Spinal cord (tissue), 10 donors: Measurements from ENCODE around the gene VIM. TPM values are rescaled to one million over a fixed set of nuclear protein-coding genes. Genes with fewer than 3 reads are reported as not detected.

Experiments used
- DNase-seq, 6 donors: peaks; one replicate each; pipeline versions ENCODE4 v3.0.0 to v3.0.0-alpha.2; 2013 to 2015; ENCODE audit warnings: low spot score in 6 of 6, low read depth in 4 of 6
- H3K27ac ChIP-seq: one replicate; pipeline ENCODE4 v1.5.1; 2013; ENCODE audit warnings: low read depth, low read length, control low read depth
- H3K27me3 ChIP-seq: one replicate; pipeline ENCODE4 v1.6.1; 2013; ENCODE audit warnings: low read length; ENCODE audit not compliant: control insufficient read depth, insufficient read depth
- H3K36me3 ChIP-seq: one replicate; pipeline ENCODE4 v1.6.1; 2013; ENCODE audit warnings: low read length; ENCODE audit not compliant: control insufficient read depth, insufficient read depth
- H3K4me1 ChIP-seq: one replicate; pipeline ENCODE4 v1.6.1; 2013; ENCODE audit warnings: low read length; ENCODE audit not compliant: control insufficient read depth, insufficient read depth
- H3K4me3 ChIP-seq: one replicate; pipeline ENCODE4 v1.5.1; 2013; ENCODE audit warnings: low read depth, low read length, control low read depth
- H3K9me3 ChIP-seq: one replicate; pipeline ENCODE4 v1.6.1; 2013; ENCODE audit warnings: low read length; ENCODE audit not compliant: control insufficient read depth, insufficient read depth
- WGBS: methylation state at CpG from one replicate; pipeline ENCODE4 v1.1.5; 2013; ENCODE audit warnings: missing lambda C conversion rate; ENCODE audit not compliant: insufficient coverage; 5-methylcytosine and 5-hydroxymethylcytosine counted together
- polyA plus RNA-seq, 2 donors: library from polyadenylated mRNA; unstranded; fragments of 120-200 nt; gene quantifications; one replicate each; pipeline ENCODE4 v1.2.1, GENCODE V29; 2013; ENCODE audit not compliant: insufficient read length in 2 of 2
- total RNA-seq, 2 donors: library from RNA; depleted of rRNA in 1 of 2; stranded (reverse); fragments of 120-200 nt in 1 of 2; fragments of >200 nt in 1 of 2; gene quantifications; one replicate each; pipeline versions ENCODE4 v1.2.3 to v1.2.4, GENCODE V29; 2013 to 2014
- donor health status: healthy.

The VIM gene
- total and polyA plus RNA-seq, 4 donors, result 1,457 to 6,817 (median 2,491) TPM

DNA sequence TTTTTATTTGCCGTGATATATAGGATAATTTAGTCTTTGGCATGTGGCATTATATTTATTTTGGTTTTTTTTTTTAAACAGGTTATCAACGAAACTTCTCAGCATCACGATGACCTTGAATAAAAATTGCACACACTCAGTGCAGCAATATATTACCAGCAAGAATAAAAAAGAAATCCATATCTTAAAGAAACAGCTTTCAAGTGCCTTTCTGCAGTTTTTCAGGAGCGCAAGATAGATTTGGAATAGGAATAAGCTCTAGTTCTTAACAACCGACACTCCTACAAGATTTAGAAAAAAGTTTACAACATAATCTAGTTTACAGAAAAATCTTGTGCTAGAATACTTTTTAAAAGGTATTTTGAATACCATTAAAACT is 9.1 kb downstream of the VIM start:
- H3K4me1 ChIP-seq, result peaks cover 6% of the 10 kb centered on the region
- no peak overlapping the region for H3K27ac ChIP-seq
- DNase-seq, result no peak
- no peaks in the 10 kb centered on the region for H3K27me3 ChIP-seq
- WGBS, result no CpG with 5 or more reads among the region's 5 CpGs
- H3K36me3 ChIP-seq, result peaks cover 10% of the 10 kb centered on the region
- H3K9me3 ChIP-seq, result no peaks in the 10 kb centered on the region
- no peak overlapping the region for H3K4me3 ChIP-seq

DNA sequence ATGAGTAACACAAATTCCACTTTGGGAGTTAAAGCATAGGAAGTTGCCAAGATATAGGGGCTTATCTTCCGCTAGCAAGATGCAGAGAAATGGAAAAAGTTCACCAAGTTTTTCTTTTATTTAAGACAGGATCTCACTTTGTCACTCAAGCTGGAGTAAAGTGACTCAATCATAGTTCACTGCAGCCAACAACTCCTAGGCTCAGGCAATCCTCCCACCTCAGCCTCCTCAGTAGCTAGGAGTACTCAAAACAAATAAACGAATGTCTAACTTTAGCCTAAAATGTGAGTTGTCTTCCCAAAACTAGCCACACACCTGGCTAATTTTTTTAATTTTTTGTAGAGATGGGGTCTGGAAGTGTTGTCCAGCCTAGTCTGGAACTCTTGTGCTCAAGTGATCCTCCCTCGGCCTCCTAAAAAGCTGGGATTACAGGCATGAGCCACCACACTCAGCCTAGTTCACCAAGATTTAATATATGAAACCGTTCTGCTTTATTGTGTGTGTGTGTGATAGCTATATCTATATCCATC is 9.9 kb downstream of the VIM start:
- Histone ChIP-seq H3K4me3 (no peak overlapping the region), H3K4me1 (peaks cover 3% of the 10 kb centered on the region), H3K9me3 (no peaks in the 10 kb centered on the region), H3K36me3 (peaks cover 10% of the 10 kb centered on the region), H3K27ac (no peak overlapping the region), H3K27me3 (no peaks in the 10 kb centered on the region)
- no peak for DNase-seq
- 100% methylated on average over 1 of the region's 4 CpGs for WGBS

DNA sequence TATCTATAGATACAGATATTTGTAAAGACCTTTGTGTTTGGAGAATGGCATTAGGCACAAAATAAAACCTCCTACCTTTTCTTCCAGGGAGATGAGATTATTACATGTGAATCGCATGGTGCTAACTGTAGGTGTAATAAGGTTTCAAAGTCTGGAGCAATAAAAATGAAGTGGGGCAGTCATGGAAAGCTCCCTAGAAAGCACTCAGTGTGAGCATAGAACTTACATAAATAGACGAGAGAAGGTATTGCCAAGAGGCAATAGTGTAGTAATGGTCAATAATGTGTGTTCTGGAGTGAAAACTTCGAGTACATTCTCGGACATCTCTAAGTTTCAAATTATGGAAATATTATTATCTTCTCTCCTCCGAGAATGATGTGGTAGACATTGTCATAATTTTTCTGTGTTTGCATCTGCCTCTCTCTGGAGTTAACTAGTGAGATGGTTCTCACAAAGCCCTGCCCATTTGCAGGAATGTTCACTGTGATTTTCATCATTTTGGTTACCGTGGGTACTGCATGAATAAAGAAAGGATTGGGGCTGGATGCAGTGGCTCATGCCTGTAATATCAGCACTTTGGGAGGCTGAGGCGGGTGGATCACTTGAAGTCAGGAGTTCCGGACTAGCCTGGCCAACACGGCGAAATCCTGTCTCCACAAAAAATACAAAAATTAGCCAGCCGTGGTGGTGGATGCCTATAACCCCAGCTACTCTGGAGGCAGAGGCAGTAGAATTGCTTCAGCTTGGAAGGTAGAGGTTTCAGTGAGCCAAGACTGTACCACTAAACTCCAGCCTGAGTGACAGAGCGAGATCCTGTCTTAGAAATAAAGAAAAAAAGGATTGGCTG is 10.6 kb downstream of the VIM start:
- no peaks in the 10 kb centered on the region for H3K27me3 ChIP-seq
- WGBS, result 17% methylated on average over 1 of the region's 12 CpGs
- peaks cover 3% of the 10 kb centered on the region for H3K4me1 ChIP-seq
- H3K9me3 ChIP-seq, result no peaks in the 10 kb centered on the region
- DNase-seq, result peak in 1 of 6 donors; percentile 62
- peak overlapping the region; percentile 50 for H3K27ac ChIP-seq
- H3K4me3 ChIP-seq, result no peak overlapping the region
- peaks cover 10% of the 10 kb centered on the region for H3K36me3 ChIP-seq

GRCh38 chr10:17239345-17240085 is 11.5 kb downstream of the VIM start:
- H3K4me3 ChIP-seq, result no peak overlapping the region
- DNase-seq, result no peak
- peaks cover 2% of the 10 kb centered on the region for H3K36me3 ChIP-seq
- H3K9me3 ChIP-seq, result no peaks in the 10 kb centered on the region
- peaks cover 2% of the 10 kb centered on the region for H3K4me1 ChIP-seq
- no peaks in the 10 kb centered on the region for H3K27me3 ChIP-seq
- 92% methylated on average over 4 of the region's 6 CpGs for WGBS
- peak overlapping the region; percentile 50 for H3K27ac ChIP-seq

GRCh38 chr10:17240096-17240495 is 12.1 kb downstream of the VIM start:
- DNase-seq, result no peak
- no peaks in the 10 kb centered on the region for H3K27me3 ChIP-seq
- H3K27ac ChIP-seq, result no peak overlapping the region
- H3K9me3 ChIP-seq, result no peaks in the 10 kb centered on the region
- H3K36me3 ChIP-seq, result no peaks in the 10 kb centered on the region
- no peaks in the 10 kb centered on the region for H3K4me1 ChIP-seq
- no CpG with 5 or more reads among the region's 2 CpGs for WGBS
- H3K4me3 ChIP-seq, result no peak overlapping the region

DNA sequence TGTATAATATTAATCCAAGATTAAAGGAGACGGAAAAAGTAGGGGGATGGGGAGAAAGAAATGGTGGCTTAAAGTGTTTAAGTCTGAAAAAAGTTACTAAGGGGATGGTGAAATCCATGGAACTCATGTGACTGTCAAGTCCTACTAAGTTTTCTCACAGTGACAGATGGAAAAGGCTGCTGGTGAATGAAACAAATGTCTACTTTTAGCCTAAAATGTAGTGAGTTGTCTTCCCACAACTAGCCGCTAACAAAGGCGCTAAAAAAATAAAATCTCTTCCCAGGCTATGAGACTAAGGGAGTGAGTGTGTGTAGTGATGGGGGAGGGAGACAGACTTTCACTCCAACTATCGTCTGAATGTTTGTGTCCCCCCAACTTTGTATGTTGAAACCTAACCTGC is 12.6 kb downstream of the VIM start:
- Histone ChIP-seq H3K27ac (no peak overlapping the region), H3K4me3 (no peak overlapping the region), H3K4me1 (no peaks in the 10 kb centered on the region), H3K9me3 (no peaks in the 10 kb centered on the region), H3K27me3 (no peaks in the 10 kb centered on the region), H3K36me3 (no peaks in the 10 kb centered on the region)
- peak in 1 of 6 donors; percentile 79 for DNase-seq
- 100% methylated on average over 1 of the region's 4 CpGs for WGBS

- DNase-seq, result no peak
- no peaks in the 10 kb centered on the region for H3K4me1 ChIP-seq
- 100% methylated on average over 3 of the region's 5 CpGs for WGBS
Measured at GRCh38 chr10:17241611-17242333, 13.7 kb downstream of the VIM start.

DNA sequence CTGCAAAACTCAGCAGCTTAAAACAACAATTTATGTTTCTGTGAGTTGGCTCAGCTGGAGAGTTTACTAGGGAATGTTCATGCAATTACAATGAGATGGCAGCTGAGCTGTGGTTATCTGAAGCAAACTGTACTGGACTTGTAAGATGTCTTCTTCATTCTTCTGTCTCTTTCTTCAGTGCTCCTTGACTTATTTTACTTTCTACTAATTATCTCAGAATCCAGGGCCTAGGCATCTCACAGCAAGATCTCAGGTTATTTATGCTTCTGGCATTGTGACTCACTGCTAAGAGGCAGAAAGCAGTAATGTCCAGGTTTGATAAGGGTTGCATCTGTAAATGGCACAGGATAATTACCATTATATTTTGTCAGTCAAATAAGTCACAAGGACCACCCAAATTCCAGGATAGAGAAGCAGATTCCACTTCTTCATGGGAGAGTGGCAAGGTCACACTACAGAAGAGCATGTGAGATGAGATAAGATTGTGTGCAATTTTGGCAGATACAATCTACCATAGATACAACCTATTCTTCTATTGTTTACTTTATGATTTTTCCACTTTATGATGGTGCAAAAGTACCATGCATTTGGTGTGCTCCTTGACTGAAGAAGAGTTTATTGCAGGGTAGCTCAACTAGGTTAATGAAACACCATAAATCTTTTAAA is 16.8 kb downstream of the VIM start:
- no peak for DNase-seq

More at GRCh38 chr10:17241611-17242333, 13.7 kb downstream of the VIM start:
- H3K27ac ChIP-seq, result no peak overlapping the region
- H3K9me3 ChIP-seq, result no peaks in the 10 kb centered on the region
- H3K4me3 ChIP-seq, result no peak overlapping the region
- no peaks in the 10 kb centered on the region for H3K36me3 ChIP-seq
- no peaks in the 10 kb centered on the region for H3K27me3 ChIP-seq

GRCh38 chr10:17247210-17247609 is 19.2 kb downstream of the VIM start:
- no peaks in the 10 kb centered on the region for H3K36me3 ChIP-seq
- peaks cover 2% of the 10 kb centered on the region for H3K9me3 ChIP-seq
- WGBS, result 91% methylated on average over 1 of the region's 1 CpG
- H3K4me1 ChIP-seq, result no peaks in the 10 kb centered on the region
- H3K4me3 ChIP-seq, result no peak overlapping the region
- no peak overlapping the region for H3K27ac ChIP-seq
- DNase-seq, result no peak
- no peaks in the 10 kb centered on the region for H3K27me3 ChIP-seq

More for the DNA sequence above, 16.8 kb downstream of the VIM start:
- Histone ChIP-seq H3K27me3 (no peaks in the 10 kb centered on the region), H3K27ac (no peak overlapping the region), H3K36me3 (no peaks in the 10 kb centered on the region), H3K4me3 (no peak overlapping the region), H3K4me1 (no peaks in the 10 kb centered on the region), H3K9me3 (peaks cover 2% of the 10 kb centered on the region)
